ENCODE data around the gene DET1.
"Not testable (repeated sequence)": the region's sequence is repeated elsewhere in the genome, so short reads cannot be mapped to it uniquely, and the experiment has no call there.

DET1 gene

DNA sequence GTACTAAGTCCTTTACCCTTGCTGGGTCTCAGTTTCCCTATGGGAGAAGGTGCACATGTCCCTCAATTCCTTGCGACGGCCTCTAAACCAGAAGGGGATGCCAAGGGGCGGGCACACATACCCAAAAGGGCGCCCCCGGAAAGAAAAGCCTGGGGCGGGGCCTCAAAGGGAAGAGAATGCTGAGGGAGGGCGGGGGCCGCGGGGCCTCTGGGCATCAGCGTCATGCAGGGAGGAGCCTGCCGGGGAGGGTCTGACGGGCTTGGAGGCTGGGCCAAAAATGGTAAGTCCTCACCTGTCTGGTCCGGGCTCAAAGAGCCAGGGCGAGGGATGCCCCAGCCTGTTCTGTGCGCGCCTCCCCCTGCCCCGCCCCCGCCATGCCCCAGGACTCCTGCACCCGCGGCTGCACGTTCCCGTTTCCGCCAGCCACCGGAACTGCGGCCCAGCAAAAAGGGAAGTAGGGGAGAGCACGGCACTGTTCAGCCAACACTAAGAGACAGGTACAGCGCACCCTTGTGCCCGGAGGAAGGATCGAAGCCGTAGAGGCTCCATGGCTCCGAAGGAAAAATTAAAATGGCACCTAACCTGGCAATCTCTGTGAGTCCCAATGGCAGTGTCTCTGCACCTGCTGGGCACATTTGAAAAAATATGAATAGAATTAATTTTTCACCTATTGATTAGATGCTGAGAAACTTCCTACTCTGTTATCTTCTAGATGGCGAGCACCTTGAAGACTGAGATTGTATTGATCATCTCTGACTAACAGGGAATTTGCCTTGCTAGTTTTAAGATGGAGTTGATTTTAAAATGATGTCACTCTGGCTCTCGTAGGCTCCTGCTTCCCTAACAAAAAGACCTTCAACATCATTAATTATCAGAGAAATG is at the start of gene DET1:
Gene DET1, minus strand, starts transcription at position 434 of the 882 bp plus-strand sequence. CDS start 14,976 bp downstream, outside the sequence.
- DNase-seq (ENCODE audit: low read depth), result peak; percentile 94

DNA sequence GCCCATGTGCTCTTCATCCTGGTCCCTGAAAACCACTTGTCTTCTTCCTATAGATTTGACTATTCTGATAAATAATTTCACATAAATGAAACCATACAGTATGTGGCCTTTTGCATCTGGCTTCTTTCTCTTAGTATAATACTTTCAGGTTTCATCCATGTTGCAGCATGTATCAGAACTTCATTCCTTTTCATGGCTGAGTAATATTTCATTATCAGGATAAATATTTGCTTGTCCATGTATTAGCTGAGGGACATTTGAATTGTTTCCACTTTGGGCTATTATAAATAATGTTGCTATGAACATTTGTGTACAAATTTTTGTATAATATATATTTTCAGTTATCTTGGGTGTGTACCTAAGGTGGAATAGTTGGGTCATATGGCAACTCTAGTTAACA is 44.9 kb upstream of the DET1 start:
- DNase-seq (ENCODE audit: low read depth), result no peak

DNA sequence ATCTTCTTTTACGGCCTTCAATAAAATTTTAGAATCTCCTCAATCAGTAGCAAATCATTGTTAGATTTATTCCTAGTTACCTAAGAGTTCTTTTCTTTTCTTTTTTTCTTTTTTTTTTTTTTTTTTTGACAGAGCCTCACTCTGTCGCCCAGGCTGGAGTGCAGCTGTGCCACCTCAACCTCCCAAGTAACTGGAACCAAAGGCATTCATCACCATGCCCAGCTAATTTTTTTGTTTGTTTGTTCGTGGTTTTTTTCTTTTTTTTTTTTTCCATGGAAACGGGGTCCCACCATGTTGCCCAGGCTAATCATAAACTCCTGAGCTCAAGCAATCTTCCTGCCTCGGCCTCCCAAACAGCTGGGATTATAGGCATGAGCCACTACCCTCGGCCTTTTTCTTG is 44.3 kb upstream of the DET1 start:
- DNase-seq (ENCODE audit: low read depth), result no peak

DNA sequence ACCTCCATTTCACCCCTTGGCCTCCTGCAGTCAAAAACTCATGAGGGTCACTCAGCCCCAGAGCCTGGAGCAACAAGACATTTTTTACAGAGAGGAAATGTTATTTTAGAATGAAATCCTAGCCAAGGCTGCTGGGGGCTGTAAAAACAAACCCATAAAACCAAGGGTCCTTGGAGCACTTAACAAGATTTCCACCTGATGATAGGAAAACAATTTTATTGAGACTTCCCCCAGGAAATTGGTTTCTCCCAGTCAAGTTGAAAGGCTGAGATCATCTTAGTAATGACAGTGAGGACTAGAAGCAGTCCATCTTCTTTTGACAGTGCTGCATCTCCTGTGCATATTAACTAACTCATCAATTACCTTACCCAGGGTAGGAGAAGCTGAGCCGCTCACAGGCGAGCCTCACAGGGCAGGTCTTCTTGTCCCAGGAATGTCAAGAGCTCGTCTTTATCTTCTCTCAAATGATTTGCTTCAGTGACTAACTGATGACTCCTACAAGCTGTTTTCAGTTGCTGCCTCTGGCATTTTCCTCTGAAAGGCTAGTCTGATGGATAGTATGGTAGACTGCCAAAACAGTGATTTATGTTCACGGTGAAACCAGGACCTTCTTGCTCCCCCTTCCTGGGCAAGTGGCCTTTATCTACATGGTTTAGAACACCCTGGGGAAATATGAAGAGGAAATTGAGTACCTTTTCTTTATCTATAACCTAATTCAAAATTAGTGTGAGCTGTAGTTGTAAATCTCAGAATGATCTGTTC is 40.1 kb upstream of the DET1 start:
- DNase-seq (ENCODE audit: low read depth), result peak; percentile 73

DNA sequence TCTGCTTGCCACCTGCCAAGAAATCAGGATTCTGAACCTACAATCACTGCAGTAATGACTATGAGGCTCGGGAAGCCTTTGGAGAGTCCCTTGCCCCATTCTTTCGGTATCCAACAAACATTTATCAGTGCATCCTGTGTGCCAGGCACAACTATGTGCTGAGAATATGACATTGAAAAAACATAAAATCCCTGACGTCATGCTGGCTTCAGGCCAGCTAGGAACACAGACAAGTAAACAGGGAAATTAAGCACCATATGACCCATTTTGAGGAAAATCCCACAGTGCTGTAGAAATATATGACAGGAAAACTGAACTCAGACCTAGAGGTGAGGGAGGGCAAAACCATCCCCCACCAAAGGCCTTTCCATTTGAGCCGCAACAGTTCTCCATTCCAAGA is 34.1 kb upstream of the DET1 start:
- no peak for DNase-seq (ENCODE audit: low read depth)

DNA sequence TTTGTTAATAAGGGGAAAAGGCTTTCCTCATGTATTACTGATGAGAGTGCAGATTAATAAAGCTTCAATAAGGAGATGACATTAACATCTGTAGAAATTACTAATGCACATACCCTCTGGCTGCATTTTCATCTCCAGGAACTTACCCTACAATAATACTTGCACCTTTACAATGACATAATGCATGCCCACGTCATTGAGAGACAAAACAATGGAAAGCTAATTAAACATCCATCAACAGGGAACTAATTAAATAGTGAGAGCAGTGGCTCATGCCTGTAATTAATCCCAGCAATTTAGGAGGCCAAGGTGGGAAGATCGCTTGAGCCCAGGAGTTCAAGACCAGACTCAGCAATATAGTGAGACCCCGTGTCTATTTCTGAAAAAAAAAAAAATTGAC is 32.8 kb upstream of the DET1 start:
- DNase-seq (ENCODE audit: low read depth), result no peak

DNA sequence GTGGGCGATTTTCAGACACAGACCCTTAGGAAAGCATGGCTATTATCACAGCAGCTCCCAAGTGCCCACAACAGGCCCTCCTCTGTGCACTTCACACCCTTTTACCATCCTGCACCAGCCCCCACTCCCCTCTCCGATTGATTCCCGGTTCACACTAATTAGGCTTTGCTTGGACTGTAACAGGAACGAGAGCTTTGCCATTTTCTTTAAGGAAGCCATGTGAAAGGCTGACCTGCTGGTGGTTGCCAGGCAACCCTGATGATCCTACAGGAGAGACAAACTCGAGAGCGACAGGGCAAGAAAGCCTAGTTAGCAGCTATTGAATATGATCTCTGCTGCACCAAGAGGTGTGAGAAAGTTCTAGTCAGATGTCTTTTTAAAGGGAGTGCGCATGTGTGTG is 28.2 kb upstream of the DET1 start:
- no peak for DNase-seq (ENCODE audit: low read depth)

DNA sequence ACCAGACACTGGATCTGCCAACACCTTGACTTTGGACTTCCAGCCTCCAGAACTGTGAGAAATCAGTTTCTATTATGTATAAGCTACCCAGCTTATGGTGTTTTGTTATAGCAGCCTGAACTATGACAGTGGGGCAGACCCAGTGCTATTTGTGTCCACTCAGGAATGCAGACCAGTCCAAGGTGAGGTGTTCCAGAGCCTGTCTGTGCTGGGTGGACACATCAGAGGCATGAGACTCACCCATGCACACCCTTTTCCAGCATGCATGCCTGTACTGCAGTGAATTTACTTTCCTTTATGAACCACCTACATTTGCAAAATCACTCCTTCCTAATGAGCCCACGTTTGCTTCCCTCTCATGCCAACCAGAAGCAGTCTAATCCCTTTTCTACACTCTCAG is 27.6 kb upstream of the DET1 start:
- DNase-seq (ENCODE audit: low read depth), result no peak

DNA sequence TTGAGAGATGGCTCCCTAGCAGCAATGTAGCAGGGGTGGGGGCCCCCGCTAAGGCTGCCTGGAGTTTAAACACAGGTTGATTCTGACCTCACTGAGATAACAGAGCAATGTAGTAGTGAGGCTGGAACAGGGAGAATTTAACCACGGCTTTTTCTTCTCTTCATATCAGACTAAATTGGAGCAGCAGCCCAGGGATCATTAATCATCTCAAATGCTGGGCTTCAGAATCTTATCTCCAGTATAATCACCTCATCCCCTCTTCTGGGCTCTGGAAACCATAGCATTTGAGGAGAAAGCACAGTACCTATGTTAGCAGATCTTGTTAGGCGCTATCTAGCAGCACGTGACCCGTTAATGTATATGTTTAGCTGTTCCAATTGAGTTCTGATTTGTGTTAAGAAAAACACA is 25.4 kb upstream of the DET1 start:
- no peak for DNase-seq (ENCODE audit: low read depth)

DNA sequence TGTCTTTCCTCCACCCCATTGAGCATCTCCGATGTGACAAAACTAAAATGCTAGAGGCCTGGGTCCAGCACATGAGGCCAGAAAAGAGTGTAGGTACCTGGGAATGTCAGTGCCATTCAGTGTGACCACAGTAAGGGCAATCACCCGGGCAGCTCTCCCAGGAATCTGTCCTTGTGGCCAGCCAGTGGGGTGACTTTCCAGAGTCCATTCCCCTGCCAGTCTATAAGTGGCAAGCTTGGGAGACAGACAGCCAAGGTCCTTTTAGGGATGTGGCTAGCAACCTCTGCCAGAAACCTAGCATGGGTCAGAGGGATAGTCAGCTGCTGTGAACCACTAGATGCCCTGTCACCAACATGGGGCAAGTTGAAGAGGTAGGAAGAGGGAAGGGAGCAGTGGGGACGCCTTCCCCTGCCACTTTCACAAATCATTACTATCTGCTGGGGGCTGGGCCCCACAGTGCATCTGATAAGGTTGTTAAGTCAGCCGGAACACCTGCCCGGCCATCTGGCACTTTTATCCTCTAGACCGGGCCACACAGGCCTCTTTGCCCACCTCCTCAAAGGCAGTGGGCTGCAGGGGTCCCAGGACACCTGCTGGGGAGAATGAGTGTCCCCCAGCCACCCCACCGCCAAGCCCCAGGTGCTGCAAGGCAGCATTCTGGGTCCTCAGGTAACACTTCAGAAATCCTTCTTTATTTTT is 24.8 kb upstream of the DET1 start:
- DNase-seq (ENCODE audit: low read depth), result no peak

DNA sequence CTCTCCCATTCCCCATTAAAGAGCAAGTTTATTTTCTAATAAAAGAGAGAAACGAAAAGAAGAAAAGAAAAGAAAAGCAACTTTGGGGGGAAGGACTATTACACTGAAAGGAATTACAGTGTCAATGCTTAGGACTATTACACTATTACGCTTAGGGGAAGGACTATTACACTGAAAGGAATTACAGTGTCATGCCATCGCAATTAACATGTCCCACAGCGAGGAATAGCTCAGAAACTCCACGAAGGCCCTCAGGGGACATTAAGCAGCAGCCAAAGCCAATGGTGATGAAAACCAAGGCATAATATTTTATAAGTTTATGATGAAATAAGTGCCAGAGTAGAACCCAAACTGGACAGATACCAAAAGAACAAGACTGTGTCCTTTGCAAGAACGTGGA is 22.1 kb upstream of the DET1 start:
- DNase-seq (ENCODE audit: low read depth), result no peak

DNA sequence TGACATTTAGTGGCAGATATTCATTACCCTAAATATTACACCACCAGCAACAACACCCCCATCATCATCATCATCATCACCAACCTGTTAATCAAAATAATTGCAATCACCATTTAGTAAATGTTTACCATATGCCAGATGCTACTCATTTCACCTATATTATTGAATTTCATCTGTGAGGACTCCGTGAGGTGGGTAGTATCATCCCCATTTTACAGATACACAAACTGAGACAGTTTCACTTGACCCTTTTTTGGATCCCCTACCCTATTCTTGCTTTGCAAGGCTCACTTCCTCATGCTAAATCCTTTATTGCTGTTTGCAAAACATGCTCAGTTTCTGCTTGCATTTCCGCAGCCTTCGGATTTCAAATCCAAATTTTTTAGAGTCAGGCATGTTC is 18.3 kb upstream of the DET1 start:
- DNase-seq (ENCODE audit: low read depth), result no peak

DNA sequence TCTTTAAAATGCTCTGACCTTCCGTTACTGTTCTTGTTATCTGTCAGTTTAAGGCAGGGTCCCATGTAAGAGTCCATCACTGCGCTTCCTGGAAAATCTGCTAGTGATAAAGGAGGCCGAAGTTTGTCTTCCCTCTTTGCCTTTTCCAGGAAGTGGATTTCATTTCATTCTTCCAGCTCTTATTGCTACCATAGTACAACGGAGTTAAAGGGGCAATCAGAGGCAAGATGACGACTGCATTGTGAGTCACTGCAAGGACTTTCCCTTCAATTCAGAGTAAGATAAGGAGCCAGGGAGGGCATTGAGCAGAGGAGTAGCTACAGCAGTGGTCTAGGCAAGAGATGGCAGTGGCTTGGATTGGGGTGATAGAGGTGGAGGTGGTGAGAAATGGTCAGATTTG is 17.2 kb upstream of the DET1 start:
- peak; percentile 37 for DNase-seq (ENCODE audit: low read depth)

DNA sequence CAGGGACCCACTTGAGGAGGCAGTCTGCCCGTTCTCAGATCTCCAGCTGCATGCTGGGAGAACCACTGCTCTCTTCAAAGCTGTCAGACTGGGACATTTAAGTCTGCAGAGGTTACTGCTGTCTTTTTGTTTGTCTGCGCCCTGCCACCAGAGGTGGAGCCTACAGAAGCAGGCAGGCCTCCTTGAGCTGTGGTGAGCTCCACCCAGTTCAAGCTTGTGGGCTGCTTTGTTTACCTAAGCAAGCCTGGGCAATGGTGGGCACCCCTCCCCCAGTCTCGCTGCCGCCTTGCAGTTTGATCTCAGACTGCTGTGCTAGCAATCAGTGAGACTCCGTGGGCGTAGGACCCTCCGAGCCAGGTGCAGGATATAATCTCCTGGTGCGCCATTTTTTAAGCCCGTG is 13.1 kb upstream of the DET1 start:
- DNase-seq (ENCODE audit: low read depth), result not testable (repeated sequence)

DNA sequence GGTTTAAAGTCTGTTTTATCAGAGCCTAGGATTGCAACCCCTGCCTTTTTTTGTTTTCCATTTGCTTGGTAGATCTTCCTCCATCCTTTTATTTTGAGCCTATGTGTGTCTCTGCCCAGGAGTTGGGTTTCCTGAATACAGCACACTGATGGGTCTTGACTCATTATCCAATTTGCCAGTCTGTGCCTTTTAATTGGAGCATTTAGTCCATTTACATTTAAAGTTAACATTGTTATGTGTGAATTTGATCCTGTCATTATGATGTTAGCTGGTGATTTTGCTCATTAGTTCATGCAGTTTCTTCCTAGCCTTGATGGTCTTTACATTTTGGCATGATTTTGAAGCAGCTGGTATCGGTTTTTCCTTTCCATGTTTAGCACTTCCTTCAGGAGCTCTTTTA is 11.5 kb upstream of the DET1 start:
- DNase-seq (ENCODE audit: low read depth), result not testable (repeated sequence)

DNA sequence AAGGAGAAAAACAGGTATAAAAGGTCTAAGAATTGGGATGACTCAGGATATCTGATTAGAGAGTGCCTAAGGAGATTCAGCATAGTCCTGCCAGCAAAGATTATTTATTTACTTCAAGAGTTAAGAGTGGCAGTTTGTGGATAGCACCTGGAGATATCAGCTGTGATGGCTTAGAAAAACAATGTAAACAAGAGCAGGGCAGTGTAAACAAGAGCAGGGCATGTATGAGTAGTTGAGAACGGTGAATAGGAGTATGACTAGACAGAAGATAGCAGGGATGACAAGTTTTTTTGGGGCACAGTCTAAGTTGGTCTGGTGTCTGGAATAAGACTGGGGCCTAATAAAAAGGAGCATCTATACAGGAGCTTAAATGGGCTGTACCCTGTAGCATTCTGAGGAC is 1.5 kb upstream of the DET1 start:
- not testable (repeated sequence) for DNase-seq (ENCODE audit: low read depth)

DNA sequence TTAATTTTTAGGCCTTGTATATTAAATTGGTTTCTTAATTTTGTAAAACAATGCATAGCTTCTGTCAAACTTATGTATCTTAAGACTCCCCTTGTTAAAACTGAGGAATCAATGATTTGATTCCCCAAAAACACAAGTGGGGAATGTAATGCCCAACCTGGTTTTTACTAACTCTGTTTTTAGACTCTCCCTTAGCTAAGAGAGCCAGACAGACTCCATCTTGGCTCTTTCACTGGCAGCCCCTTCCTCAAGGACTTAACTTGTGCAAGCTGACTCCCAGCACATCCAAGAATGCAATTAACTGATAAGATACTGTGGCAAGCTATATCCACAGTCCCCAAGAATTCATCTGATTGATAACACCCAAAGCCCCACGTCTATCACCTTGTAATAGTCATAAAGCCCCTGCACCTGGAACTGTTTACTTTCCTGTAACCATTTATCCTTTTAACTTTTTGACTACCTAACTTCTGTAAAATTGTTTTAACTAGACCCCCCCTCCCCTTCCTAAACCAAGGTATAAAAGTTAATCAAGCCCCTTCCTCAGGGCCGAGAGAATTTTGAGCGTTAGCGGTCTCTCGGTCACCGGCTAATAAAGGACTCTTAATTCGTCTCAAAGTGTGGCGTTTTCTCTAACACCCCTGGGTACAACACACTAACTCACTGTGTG is 768 bp downstream of the DET1 start:
- not testable (repeated sequence) for DNase-seq (ENCODE audit: low read depth)

DNA sequence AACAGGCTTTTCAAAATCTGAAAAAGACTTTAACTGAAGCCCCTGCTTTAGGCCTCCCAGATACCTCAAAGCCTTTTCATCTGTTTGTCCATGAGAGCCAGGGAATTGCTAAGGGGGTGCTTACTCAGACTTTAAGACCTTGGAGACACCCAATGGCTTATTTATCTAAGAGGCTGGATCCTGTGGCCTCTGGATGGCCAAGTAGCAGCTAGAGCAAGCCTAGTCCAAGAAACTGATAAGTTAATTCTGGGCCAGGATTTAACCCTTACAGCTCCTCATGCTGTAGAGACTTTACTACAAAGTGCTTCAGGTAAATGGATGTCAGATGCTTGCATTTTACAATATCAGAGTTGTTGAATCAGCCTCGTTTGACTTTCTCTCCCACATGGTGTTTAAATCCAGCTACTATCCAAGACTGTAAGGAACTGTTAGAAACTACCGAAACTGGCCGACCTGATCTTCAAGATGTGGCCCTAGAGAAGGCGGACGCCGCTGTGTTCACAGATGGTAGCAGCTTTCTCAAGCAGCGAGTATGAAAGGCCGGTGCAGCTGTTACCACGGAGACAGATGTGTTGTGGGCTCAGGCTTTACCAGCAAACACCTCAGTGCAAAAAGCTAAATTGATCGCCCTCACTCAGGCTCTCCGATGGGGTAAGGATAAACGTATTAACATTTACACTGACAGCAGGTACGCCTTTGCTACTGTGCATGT is 3.3 kb downstream of the DET1 start:
- peak; percentile 12 for DNase-seq (ENCODE audit: low read depth)

DNA sequence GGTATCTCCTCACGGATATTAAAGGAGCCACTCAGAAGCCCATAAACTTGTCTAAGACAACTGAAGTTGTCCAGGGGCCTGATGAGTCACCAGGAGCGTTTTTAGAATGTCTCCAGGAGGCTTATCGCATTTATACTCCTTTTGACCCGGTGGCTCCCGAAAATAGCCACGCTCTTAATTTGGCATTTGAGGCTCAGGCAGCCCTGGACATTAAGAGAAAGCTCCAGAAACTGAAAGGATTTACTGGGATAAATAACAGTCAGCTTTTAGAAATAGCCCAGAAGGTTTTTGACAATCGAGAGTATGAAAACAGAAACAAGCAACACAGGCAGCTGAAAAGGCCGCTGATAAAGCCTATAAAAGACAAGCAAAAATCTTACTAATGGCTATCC is 4.1 kb downstream of the DET1 start:
- DNase-seq (ENCODE audit: low read depth), result peak; percentile 44

DNA sequence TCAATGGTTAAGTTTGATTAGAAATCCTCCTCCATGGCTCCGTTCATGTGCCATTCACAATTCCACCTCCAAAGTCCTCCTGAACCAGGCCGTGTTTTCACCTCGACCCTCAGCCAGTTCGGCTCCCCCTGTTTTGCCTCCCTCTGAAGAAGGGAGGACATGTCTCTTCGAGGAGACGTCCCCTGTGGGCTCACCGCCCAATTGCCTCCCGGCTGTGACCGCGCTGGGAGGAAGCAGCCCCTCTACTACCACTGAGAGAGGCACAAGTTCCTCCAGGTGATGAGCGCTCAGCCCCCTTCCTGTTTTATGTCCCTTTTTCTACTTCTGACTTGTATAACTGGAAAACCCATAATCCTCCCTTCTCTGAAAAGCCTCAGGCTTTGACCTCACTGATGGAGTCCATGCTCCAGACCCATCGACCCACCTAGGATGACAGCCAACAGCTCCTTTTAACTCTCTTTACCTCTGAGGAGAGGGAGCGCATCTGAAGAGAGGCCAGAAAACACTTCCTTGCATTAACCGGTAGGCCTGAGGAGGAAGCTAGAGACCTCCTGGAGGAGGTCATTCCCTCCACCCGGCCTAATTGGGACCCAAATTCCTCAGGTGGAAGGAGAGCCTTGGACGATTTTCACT is 4.7 kb downstream of the DET1 start:
- no peak for DNase-seq (ENCODE audit: low read depth)

DNA sequence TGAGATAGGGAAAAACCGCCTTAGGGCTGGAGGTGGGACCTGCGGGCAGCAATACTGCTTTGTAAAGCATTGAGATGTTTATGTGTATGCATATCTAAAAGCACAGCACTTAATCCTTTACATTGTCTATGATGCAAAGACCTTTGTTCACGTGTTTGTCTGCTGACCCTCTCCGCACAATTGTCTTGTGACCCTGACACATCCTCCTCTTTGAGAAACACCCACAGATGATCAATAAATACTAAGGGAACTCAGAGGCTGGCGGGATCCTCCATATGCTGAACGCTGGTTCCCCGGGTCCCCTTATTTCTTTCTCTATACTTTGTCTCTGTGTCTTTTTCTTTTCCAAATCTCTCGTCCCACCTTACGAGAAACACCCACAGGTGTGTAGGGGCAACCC is 5.4 kb downstream of the DET1 start:
- DNase-seq (ENCODE audit: low read depth), result not testable (repeated sequence)

Measured in ELR (cell line).